Activated T-helper 1 cell treated with anti-CD3 and anti-CD28 coated beads, Interleukin-12 subunit alpha, Interleukin-12 subunit beta, Interleukin-2, Interleukin-4 antibody, amounts not matched to agents 30 ng/mL and 10 ng/mL and 1 ng/mL, durations not matched to agents 14 hours and 24 hours and 36 hours (primary cell): ENCODE measurements around the gene SOX15. TPM values are rescaled to one million over a fixed set of nuclear protein-coding genes. Genes with fewer than 3 reads are reported as not detected.

Experiments
- total RNA-seq: library from RNA; stranded (reverse); gene quantifications from 2 replicates; pipeline ENCODE4 v1.2.3, GENCODE V29; 2022

The SOX15 gene
- total RNA-seq, 1 donor from 2014 or later = 0.78 TPM

Other genes with a start within 250 kb of the SOX15 start
- 5.3 TPM in 2 replicates for gene KCTD11, start 237.9 kb downstream of the SOX15 start, total RNA-seq
- 0.17 TPM in 1 of 2 replicates, not detected in the other for gene TMEM95, start 234.9 kb downstream of the SOX15 start, total RNA-seq
- gene TNK1, start 209.0 kb downstream of the SOX15 start, total RNA-seq = 3.8 and 4.9 TPM in 2 replicates
- 77.1 and 78.2 TPM in 2 replicates for gene PLSCR3, start 195.6 kb downstream of the SOX15 start, total RNA-seq
- 53.5 and 54.7 TPM in 2 replicates for gene TMEM256, start 186.0 kb downstream of the SOX15 start, total RNA-seq
- gene NLGN2, start 182.2 kb downstream of the SOX15 start, total RNA-seq = 2.3 and 2.7 TPM in 2 replicates
- gene SPEM1, start 169.8 kb downstream of the SOX15 start, total RNA-seq = not detected in 2 replicates
- not detected in 2 replicates for gene SPEM2, start 164.5 kb downstream of the SOX15 start, total RNA-seq
- gene SPEM3, start 161.2 kb downstream of the SOX15 start, total RNA-seq = not detected in 2 replicates
- 12.3 and 14.0 TPM in 2 replicates for gene TMEM102, start 154.7 kb downstream of the SOX15 start, total RNA-seq
- 5.3 and 6.4 TPM in 2 replicates for gene FGF11, start 150.6 kb downstream of the SOX15 start, total RNA-seq
- gene CHRNB1, start 145.0 kb downstream of the SOX15 start, total RNA-seq = 6.6 and 7.0 TPM in 2 replicates
- gene ZBTB4, start 110.5 kb downstream of the SOX15 start, total RNA-seq = 15.1 and 16.0 TPM in 2 replicates
- gene SLC35G6, start 108.6 kb downstream of the SOX15 start, total RNA-seq = not detected in 2 replicates
- 221 and 223 TPM in 2 replicates for gene POLR2A, start 105.7 kb downstream of the SOX15 start, total RNA-seq
- 18.6 and 26.5 TPM in 2 replicates for gene TNFSF12, start 41.0 kb downstream of the SOX15 start, total RNA-seq
- gene TNFSF13, start 31.3 kb downstream of the SOX15 start, total RNA-seq = 2.2 and 3.3 TPM in 2 replicates
- gene SENP3, start 28.2 kb downstream of the SOX15 start, total RNA-seq = 102 and 104 TPM in 2 replicates
- 2.4 and 3.3 TPM in 2 replicates for gene CD68, start 10.5 kb downstream of the SOX15 start, total RNA-seq
- gene MPDU1, start 6.2 kb downstream of the SOX15 start, total RNA-seq = 108 and 111 TPM in 2 replicates
- gene FXR2, start 24.8 kb upstream of the SOX15 start, total RNA-seq = 59.5 and 63.6 TPM in 2 replicates
- 23.8 and 24.0 TPM in 2 replicates for gene SAT2, start 37.7 kb upstream of the SOX15 start, total RNA-seq
- 0.20 TPM in 1 of 2 replicates, not detected in the other for gene SHBG, start 40.0 kb upstream of the SOX15 start, total RNA-seq
- 0.54 TPM in 2 replicates for gene ATP1B2, start 60.8 kb upstream of the SOX15 start, total RNA-seq
- gene TP53, start 97.4 kb upstream of the SOX15 start, total RNA-seq = 172 and 179 TPM in 2 replicates
- gene WRAP53, start 98.4 kb upstream of the SOX15 start, total RNA-seq = 31.5 TPM in 2 replicates
- 0.08 TPM in 1 of 2 replicates, not detected in the other for gene EFNB3, start 115.1 kb upstream of the SOX15 start, total RNA-seq
- not detected in 2 replicates for gene DNAH2, start 127.7 kb upstream of the SOX15 start, total RNA-seq
- 163 and 177 TPM in 2 replicates for gene KDM6B, start 244.1 kb upstream of the SOX15 start, total RNA-seq